GM21737 (cell line): Measurements from ENCODE around the gene LAMA3.

Source experiments
- ATAC-seq: cut with Tn5 transposase; IDR thresholded peaks from one replicate; pipeline ENCODE4 v1.9.1; 2021; ENCODE audit warnings: mild to moderate bottlenecking, moderate library complexity; ENCODE audit not compliant: unreplicated experiment

LAMA3 gene

DNA sequence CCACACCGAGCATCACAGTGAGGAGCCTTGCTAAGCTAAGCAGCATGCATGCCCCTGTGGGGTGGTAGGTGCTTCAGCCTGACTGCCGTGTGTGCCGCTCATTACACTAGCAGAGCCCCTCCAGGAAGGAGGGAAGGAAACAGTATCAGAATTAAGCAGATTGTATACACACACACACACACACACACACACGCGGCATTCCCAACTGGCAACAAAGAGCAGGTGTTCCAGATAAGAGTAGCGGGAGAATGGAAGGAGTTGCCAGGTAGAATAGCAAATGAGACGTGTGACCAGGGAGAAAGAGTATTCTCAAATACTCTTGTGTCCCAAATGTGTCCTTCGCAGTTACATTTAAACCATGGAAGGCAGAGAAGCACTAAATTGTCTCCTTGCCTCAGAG, 277.7 kb downstream of the LAMA3 start:
- no peak for ATAC-seq

DNA sequence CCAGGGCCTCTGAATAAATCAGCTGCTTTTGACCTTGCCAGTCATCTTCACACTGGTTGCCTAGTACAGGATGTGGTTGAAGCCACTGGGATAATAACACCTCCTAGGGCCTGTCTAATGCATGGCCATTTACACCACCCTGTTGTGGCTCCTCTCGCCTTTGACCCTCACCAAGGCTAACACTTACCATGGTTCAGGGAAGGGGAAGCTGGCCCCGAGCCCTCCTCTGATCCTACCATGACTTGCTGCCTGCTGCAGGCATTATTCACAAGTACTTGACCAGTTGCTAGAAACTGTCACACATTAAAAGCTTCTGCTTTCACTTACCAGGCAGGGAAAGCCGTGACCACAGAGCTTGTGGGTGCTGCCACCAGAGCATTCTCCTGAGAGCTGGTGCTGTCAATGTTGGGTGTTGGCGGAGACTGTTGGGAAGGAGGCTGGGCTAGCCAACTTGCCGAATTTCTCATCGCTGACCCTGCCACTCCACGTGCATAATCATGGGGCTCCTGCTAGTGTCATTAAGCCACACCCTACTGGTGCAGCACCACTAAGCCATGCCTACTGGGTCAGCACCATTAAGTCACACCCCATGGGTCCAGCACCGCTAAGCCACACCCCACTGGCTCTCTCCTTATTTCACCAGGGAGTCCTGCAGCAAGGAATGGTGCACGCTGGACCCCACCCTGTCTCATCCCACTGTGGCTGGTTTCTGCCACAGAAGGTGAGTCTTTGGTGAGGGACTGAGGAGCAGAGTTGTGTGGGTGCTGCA, 278.3 kb downstream of the LAMA3 start:
- ATAC-seq, result peak; percentile 61

DNA sequence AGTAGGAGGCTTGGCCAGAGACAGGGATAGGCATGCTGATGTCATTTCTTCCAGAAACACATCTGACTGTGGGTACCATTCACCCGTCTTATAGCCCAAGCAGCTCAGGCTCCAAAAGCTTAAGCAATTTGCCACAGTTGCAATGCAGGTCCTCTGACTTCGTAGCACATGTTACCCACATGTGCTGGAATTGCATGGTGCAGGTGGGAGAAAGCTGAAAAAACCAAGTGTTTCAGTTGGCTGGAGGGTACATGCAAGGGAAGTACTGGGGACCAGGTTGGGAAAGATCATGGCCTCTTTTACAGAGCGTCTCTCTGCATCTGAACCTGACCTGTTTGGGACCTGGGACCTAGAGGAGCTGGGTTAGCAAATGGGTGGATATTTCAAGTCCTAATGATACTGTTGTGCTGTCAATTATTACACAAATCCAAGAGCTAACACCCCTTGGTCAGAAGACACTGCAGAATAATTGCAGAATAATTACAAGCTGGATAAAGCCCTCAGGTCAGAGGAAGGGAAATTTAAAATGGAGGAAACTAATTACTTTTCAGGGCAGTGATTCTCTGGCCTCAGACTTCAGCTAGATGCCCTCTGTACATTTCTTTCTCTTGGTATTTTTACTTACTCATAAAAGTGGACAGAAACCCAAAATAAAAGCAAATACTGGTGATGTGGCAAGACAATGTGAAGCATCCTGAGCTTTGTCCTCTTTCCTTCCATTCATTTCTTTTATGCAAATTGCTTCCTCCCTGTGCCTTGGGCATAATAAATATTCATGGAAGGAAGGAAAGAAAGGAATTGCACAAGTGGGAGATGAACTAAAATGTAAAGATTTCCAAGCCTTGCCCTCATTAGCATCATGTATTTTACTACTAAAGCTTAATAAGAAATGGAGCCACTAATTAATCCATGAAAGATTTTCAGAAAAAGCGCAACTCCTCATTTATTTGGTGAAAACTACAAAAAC, 279.7 kb downstream of the LAMA3 start:
- no peak for ATAC-seq

- no peak for ATAC-seq
These were observed 280.4 kb downstream of the LAMA3 start for GRCh38 chr18:23969664-23970063.

DNA sequence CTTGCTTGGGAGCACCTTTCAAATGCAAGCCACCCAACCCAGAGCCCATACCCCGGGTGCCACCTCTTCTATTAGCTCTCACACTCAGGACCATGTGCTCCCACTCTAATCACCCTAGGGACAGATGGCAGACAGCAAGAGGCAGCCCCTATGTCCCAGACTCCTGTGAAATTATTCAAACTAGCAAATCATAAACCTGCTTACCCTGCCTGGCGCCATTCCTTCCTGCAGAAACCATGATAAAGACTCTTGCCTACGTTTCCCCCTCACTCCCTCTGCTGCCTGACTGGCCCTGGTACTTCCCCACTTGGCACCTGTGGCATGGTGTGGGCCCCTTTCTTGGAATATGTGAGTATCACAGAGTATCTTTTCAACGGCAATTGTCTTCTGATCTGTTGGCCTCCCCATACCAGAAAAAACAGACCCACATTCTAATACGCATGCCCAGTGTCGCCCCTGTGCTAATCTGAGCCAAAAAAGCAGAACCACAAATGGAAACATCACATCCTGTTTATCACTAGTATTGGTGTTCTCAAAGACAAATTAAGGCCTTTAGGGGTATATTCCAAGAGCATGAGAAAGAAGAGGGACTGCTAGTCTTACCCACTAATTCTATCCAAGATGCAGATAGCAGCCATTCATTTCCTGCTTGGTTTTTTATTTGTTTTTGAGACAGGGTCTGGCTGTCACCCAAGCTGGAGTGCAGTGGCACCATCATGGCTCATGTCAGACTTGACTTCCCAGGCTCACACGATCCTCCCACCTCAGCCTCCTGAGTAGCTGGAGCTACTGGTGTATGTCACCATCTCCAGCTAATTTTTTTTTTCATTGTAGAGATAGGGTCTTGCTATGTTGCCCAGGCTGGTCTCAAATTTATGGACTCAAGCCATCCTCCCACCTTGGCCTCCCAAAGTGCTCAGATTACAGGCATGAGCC, 281.2 kb downstream of the LAMA3 start:
- no peak for ATAC-seq

DNA sequence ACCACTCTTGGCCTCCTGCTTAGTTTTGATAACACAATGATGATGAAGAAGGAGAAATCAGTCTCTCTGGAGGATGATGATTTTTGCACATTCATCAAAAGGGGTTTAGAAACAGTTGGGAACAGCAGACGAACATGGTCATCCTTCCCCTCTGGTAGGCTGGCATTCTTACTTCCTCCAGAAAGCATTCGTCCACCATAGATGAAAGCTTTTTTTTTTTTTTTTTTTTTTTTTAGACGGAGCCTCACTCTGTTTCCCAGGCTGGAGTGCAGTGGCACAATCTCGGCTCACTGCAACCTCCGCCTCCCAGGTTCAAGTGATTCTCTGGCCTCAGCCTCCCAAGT, 281.8 kb downstream of the LAMA3 start:
- no peak for ATAC-seq

GRCh38 chr18:23971666-23972230, 282.5 kb downstream of the LAMA3 start:
- ATAC-seq, result no peak

- ATAC-seq, result no peak
These were observed 283.2 kb downstream of the LAMA3 start for GRCh38 chr18:23972453-23972852.

- ATAC-seq, result no peak
These were observed 287.9 kb downstream of the LAMA3 start for GRCh38 chr18:23977103-23977502.

GRCh38 chr18:23977719-23978483, 288.6 kb downstream of the LAMA3 start:
- ATAC-seq, result no peak

- peak; percentile 96 for ATAC-seq
These were observed 292.2 kb downstream of the LAMA3 start for GRCh38 chr18:23981369-23981980.

DNA sequence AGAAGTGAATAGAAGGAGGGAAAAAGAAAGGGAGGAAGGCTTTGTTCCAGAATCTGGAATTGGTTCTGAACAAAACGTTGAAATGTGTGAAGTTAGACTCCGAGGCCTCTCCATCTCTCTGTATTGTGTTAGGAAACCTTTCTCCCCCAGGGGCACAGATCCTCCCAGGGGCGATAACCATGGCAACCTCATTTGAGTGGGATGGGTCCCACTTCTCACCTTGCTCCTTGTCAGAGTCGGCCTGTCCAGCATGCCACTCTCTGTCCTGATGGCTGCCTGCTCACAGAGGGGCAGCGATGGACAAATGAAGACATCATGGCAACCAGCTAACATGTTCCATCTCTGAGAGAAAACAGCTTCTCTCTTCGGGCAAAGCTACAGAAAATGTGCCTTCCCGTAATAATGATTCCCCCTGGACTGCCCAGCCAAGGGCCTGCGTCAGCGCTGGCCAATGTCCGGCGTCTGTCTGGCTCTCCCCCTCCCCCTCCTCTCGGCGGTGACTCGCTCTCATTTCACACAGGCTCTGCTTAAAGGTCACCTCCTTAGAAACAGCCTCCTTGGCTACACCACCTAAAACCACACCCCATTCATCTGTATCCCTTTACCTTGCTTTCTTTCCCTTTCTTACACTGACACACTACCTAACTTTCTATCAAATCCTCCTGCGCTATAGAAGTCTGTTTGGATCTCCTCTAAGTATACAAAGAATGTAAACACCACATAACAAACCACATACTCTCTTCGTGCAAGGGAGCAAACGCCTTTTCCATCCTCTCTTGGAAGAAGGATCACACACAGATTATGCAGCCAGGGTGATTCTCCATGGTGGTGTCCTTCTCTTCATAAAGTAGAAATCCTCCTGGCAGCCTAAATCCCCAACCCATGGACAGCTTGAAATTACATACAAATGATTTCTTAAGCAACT, 293.2 kb downstream of the LAMA3 start:
- ATAC-seq, result no peak

GRCh38 chr18:23983112-23983511, 293.9 kb downstream of the LAMA3 start:
- ATAC-seq, result no peak

DNA sequence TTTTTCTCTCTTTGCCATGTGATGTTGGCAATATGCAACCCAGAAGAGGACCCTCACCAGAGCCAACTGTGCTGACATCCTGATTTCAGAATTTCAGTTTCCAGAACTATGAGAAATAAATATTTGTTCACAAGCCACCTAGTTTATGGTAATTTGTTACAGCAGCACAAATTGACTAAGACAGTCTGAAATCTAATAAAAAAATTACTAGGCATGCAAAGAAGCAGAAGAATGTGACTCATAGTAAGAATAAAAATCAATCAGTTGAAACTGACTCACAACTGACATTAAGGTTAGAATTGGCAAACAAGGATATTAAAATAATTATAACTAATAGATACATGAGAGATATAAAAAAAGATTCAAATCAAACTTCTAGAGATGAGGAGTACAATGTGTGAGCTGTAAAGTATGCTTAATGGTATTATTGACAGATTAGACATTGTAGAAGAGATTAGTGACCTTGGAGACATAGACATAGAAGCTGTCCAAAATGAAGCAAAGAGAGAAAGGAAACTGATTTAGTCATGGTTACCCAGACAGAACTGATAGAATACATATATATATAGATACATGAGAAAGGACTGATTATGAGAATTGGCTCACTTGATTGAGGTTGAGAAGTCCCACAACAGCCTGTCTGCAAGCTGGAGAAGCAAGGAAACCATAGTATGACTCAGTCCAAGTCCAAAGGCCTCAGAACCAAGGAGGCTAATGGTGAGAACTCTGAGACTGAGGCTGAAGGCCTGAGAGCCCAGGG, 297.5 kb downstream of the LAMA3 start:
- peak; percentile 54 for ATAC-seq

- no peak for ATAC-seq
These were observed 301.5 kb downstream of the LAMA3 start for GRCh38 chr18:23990474-23991410.

GRCh38 chr18:23992089-23992940, 303.1 kb downstream of the LAMA3 start:
- no peak for ATAC-seq
